GM19238 (cell line): Measurements from ENCODE around the gene ZER1.
"Not testable (repeated sequence)": the region's sequence is repeated elsewhere in the genome, so short reads cannot be mapped to it uniquely, and the experiment has no call there.

Experiments
- DNase-seq: peaks from one replicate; pipeline ENCODE4 v3.0.0; 2011; ENCODE audit warnings: low spot score; ENCODE audit not compliant: insufficient read length

Gene ZER1

DNA sequence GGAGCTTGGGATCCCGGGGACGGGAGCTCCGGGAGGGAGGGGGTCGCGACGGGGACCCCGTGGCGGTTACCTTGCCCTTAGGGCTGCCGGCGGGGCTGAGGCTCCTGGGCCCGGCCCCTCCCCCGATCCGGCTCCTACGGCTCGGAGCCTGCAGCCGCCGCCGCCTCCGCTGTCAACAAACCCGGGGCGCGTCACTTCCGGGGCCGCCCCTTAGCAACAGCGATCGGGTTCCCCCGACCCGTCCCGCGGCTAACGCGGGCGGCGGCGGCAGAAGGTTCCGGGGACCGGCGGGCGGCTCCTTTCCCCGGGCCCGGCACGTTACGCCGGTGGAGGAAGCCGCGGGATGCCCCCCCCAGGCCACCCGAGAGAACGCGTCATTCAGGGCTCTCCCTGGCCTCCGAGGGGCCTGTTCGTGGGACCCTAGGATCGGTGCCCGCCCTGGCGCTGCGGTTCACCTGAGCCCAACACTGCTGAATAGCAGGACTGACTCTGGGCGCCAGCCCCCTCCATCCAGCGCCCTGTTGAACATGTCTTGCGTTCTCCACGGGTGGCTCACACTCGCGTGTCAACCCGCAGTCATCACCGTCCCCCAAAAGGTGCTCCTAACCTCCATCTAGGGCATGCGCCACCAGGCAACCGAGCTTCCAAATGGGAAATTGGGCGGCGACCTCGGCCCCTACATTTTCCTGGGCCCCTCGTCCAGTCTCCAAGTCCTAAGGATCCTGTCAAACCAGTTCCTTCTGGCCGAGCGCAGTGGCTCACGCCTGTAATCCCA lies at the start of gene ZER1:
ZER1 (minus strand) TSS at position 183 of the 775 bp plus-strand sequence. CDS start 16,362 bp downstream, outside the sequence.
- DNase-seq = peak; percentile 97

GRCh38 chr9:128820665-128821583 lies 49.2 kb upstream of the ZER1 start:
- DNase-seq = no peak

GRCh38 chr9:128819716-128820664 lies 48.3 kb upstream of the ZER1 start:
- DNase-seq = no peak

GRCh38 chr9:128818839-128819715 lies 47.4 kb upstream of the ZER1 start:
- peak; percentile 64 for DNase-seq

- DNase-seq = peak; percentile 100
Measured at GRCh38 chr9:128818099-128818838, 46.5 kb upstream of the ZER1 start, which contains the start of gene ENDOG. ENDOG (plus strand) TSS chr9:128818500; CDS start chr9:128818685, 185 bp downstream.

GRCh38 chr9:128810873-128811272 lies 39.1 kb upstream of the ZER1 start:
- no peak for DNase-seq

DNA sequence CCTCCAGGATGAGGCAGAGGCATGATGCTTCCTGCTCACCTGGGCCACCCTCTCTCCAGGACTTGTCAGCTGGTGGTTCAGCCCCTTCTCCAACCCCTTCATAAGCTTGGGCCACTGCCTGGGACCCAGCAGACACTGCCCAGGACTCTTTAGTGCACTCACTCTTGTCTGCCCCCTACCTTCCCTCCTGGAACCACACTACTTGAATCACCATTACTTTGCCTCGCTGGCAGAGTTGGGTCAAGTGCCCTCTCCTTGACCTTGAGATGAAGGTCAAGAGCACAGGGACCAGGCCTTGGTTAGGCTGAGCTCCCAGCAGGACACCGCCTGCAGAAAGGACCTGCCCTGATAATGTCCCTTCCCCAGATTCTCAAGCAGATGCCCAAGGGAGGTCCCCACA lies 38.1 kb upstream of the ZER1 start:
- no peak for DNase-seq

DNA sequence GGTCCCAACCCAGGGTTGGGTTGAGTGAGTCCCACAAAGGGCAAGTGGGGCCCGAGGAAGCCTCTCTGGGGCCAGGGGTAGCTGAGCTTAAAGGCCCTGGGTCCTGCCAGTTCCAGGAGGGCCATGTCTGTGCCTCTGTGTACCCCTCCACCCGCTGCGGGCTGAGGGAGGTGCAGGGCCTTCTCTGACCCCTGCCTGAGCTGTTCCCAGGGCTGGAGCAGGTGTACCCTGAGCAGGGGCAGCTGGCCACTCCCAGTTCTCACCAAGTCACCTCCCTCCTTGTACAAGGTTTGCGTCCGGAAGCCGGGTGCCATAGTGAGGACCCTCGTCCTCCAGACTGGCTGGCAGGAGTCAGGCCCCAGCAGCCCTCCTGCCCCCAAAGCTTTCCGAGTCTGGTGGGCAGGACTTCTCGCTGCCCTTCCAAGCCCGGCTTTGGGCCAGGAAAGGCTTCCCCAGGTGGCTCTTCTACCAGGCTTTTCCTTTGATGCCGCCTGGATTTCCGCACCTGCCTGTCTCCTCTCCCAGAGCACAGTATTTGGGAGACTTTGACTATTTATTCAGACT lies 37.4 kb upstream of the ZER1 start:
- no peak for DNase-seq

DNA sequence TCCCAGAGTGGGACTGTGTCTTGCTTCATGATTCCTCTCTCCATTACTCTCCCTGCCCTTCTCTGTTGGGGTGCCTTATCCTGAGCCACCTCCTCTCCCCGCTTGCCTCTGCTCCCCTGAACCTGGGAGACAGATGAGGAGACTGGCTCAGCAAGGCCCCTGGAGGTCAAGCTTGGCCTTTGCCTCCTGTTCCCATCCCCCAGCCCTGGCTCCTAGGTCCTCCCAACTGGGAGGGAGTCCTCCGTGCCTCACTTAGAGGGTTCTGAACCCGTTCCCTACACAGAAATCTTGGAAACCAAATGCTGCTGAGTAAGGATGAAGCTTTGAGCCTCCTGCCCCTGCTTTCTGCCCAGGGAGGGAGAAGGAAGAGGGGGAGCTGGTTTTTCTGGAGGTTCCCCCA lies 36.8 kb upstream of the ZER1 start:
- DNase-seq = no peak

DNA sequence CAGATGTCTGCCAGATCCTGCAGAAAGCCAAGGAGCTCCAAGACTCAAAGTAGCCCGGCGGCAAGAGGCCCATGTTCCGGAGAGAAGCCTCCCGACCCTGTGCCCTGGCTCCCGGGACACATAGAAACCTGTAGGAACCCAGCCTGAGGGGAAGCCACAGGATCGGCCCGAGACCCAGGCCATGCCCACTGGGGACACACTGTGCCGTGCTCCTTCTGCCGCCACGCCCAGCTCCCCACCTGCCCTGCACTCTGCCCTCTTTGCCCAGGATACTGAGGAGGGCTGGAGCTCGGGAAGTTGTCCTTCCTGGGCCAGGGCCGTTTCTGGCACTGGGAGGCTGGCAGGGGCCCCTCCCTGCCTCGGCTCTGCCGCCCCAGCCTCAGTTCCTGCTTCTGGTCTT lies 36.1 kb upstream of the ZER1 start:
- DNase-seq = no peak

- DNase-seq = no peak
Measured at GRCh38 chr9:128805661-128806060, 33.9 kb upstream of the ZER1 start.

DNA sequence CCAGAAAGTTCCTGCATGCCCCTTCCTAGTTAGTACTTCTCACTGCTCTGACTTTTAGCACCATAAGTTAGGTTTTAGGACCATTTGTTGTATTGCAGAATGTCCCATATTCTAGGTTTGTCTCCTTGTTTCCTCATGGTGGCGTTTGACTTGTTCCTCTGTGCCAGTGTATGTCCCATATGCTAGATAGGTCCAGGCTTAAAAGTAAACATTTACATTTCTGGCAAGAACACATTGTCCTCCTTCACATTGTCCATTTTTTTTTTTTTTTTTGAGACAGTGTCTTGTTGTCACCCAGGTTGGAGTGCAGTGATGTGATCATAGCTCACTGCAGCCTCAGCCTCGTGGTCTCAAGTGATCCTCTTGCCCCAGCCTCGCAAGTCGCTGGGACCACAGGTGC lies 30.8 kb upstream of the ZER1 start:
- DNase-seq = no peak

- no peak for DNase-seq
Measured at GRCh38 chr9:128800061-128800460, 28.3 kb upstream of the ZER1 start.

GRCh38 chr9:128798896-128799295 lies 27.2 kb upstream of the ZER1 start:
- DNase-seq = no peak

GRCh38 chr9:128794961-128795360 lies 23.2 kb upstream of the ZER1 start:
- DNase-seq = not testable (repeated sequence)

DNA sequence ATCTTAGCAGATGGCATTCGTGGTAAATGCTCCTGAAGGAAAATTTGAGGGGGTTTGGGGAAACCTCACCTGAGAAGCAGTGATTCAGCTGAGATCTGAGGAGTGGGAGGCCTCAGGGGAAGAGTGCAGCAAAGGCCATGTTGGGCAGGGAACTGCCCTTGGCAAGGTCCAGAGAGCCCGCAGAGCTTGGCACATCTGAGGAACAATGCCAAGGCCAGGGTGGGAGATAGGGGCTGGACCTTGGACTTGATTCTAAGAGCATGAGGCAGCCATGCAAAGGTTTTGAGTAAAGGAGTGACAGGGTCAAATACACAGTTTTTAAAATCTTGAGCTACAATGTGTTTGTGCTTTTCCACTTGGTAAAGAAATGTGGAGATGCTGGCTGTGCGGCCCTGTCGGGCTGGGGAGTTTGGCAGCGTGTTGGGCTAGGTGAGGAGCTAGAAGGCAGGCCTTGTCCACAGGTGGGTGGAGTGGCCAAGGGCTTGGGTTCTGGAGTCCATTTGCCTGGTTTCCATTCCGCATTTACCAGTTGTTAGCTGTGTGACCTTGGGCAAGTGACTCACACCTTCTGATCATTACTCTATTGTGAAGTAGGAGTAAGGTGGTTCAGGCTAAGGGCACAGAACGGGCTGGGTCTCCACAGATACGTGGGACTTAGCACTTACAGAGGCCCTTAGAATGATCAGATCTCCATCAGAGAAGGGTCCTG lies 21.4 kb upstream of the ZER1 start:
- no peak for DNase-seq

DNA sequence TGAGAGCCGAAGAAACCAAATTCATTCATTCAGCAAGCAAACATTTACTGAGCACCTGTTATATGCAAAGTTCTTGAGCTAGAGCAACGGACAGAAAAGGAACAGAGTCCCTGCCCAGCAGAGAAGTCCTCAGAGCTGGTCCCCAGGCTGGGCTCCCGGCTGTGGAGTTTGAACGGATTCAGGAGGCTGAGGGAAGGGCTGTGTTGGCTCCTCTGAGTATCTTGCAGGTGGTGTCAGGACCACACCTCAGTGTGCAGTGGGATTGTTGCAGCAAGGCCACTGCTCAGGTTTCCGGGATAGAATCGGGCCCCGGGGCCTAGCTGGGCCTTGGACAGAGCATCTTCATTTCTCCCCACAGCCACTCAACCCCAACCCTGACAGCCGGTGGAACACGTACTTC lies 20.4 kb upstream of the ZER1 start:
- DNase-seq = no peak

DNA sequence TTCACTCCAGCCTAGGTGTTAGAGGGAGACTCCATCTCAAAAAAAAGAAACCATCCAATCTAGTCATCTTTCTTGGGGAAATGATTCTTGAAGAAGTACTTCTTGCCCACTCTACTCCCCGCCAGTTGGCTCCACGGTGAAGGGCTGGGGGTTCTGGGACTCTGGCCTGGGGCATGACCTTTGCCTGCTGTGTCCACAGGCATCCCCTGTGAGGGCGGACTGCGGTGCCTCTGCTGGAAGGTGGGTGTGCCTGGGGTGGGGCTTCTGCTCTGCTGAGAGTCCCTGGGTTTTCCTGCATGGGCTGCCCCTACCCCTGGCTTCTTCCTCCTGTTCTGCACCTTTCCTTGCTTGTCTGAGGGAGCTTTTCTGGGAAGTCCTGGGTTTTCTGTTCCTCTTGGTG lies 18.8 kb upstream of the ZER1 start:
- DNase-seq = no peak

DNA sequence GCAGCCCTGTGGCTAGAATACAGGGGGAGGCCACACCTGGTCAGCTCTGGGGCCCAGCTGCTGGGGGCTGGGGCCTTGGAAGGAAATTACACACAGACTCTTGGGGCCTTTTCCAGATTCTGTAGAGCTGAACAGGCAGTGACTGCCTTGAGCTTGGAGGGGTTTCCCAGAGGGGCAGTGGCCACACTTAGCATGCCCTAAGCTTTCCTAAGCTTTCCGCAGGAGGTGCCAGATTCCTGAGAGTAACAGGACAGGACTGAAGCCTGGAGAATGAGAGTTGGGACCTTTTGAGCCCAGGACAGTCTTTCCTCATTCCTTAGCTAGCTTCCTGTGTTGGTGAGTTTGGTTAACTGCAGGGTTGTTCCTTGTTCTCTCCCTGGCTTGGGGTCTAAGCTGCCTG lies 16.7 kb upstream of the ZER1 start:
- DNase-seq = no peak
